Measurements from ENCODE around the gene SLC44A4. TPM values are rescaled to one million over a fixed set of nuclear protein-coding genes. Genes with fewer than 3 reads are reported as not detected.
"Not testable (repeated sequence)": the region's sequence is repeated elsewhere in the genome, so short reads cannot be mapped to it uniquely, and the experiment has no call there.

SLC44A4 gene
- total RNA-seq, 1 donor from 2014 or later, result not detected

DNA sequence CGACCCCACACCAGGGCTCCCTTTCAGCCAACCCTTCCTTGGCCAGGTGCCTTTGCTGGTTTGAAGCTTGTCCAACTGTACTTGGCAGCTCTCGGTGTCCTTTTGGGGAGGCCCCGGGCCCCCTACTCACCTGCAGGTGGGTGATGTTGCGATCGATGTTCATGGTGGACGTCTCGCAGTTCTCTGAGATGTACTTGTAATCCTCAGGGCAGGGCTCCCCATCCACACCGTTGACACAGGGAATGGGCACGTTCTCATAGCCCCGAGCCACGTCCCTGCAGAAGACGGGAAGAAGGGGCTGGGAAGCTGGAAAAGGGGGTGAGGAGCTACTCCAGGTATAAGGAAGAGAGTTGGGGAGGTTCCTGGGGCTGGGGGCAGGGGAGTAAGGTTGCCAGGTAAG lies 4.9 kb upstream of the SLC44A4 start:
- ATAC-seq, result no peak
- DNase-seq, result no peak
- intact Hi-C loops (cut with micrococcal nuclease), result no loop called here

DNA sequence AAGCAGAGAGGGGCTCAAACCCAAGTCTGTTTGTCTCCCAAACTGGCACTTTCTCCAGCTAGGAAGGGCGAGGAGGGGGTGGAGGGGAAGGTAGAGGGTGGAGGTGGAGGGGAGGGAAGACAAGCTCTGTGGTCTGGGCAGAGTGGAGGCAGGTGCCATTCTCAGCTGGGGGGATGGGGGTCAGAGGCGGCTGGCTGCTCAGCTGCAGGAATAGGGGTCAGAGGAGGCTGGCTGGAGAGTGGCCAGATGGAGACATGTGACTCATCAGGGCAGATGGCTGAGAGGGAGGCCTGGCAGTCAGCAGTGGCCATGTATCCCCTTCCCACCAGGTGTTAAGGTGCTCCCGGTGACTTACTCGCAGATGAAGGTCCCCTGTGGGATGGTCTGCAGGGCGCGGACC lies 3.5 kb upstream of the SLC44A4 start:
- intact Hi-C loops (cut with micrococcal nuclease), result no loop called here
- DNase-seq, result no peak
- no peak for ATAC-seq

DNA sequence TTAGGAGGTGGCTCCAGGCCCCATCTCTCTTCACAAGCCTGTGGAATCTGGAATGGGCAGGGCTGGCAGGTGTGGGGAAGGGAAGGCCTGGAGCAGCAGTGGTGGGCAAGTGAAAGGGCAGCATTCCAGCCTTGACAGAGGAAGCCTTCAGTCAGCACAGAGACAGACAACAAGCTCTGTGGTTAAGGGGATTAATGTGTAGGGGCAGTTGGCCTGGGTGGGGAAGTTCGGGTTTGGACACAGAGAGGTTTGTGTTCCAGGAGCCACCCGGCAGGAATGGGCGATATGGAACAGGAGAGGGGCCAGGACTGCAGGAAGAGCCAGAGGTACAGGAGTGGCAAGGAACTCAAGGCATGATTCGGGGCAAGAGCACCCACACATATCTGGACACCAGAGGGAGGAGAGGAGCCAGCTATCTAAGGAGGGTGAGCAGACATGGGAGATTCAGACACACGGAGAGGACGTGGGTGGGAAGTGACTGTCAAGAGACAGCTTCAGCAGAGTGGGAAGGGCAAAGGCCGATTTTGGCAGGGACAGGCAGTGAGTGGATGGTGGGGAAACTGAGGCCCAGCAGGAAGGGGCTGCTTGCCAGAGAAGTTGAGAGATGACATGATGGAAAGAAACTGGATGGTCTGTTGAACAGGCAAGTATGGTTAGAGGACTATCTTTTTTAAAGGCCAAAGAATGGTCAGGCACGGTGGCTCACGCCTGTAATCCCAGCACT lies 2.5 kb upstream of the SLC44A4 start:
- ATAC-seq (no peak), DNase-seq (no peak)
- intact Hi-C loops (cut with micrococcal nuclease), result no loop called here

GRCh38 chr6:31880616-31881015 lies 1.8 kb upstream of the SLC44A4 start:
- intact Hi-C loops (cut with micrococcal nuclease), result no loop called here

GRCh38 chr6:31879901-31880300 lies 1.1 kb upstream of the SLC44A4 start:
- ATAC-seq (no peak), DNase-seq (no peak)
- intact Hi-C loops (cut with micrococcal nuclease), result no loop called here

More at GRCh38 chr6:31880616-31881015, 1.8 kb upstream of the SLC44A4 start:
- no peak for ATAC-seq
- no peak for DNase-seq

DNA sequence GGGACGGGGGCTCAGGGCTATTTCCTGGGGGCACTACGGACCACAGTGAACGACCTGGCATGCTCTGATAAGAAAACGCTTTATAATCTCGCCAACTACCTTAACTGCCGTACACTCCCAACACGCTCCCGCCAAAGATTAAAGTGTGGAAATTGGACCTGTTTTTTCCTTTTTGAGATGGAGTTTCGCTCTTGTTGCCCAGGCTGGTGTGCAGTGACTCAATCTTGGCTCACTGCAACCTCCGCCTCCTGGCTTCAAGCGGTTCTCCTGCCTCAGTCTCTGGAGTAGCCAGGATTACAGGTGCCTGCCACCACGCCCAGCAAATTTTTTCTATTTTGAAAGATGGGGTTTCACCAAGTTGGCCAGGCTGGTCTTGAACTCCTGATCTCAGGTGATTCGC lies 346 bp upstream of the SLC44A4 start:
- intact Hi-C loops (cut with micrococcal nuclease), result no loop called here
- ATAC-seq, result no peak
- no peak for DNase-seq

DNA sequence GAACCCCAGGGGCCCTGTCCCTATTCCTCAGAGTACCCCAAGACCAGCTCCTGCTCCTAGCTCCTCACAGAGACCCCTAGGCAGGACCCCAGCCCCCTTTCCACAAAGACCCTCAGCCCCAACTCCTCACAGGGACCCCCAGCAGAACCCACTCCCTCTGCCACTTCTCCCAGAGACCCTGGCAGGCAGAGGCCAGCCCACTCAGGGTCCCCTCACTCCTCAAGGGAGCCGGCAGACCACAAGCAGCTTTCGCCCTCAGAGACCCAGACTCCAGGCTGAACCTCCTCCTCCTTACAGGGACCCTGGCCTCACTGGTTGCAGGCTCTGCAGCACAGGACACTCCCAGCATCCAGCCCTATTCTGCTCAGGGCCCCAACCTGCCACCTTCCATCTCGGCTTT lies 575 bp downstream of the SLC44A4 start:
- ATAC-seq, result no peak

DNA sequence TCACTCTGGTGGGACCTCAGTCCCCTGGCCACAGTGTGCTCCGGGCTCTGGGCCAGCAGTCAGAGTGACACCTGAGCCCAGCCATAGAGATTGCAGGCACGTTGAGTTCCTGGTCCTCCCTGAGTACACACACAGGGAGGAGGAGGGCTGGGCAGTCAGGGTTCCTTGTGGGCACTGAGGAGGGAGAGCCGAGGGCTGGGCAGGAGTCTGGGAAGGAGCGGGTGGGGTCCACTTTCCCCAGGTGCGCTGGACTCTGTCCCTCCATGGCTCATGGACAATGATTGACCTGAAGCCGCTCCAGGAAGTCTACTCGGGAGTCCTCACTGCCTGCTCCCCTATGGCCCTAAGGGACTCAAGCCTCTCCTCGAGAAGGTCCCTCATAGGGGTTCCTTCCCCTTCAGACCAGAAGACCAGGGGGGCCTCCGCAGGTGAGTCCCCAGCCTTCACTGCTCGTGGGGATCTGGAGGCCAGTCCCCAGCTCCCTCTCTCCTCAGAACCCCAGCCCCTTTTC lies 1.1 kb downstream of the SLC44A4 start:
- DNase-seq, result no peak
- no peak for ATAC-seq
- intact Hi-C loops (cut with micrococcal nuclease), result no loop called here

More for the DNA sequence above, 575 bp downstream of the SLC44A4 start:
- intact Hi-C loops (cut with micrococcal nuclease), result no loop called here
- DNase-seq, result no peak

DNA sequence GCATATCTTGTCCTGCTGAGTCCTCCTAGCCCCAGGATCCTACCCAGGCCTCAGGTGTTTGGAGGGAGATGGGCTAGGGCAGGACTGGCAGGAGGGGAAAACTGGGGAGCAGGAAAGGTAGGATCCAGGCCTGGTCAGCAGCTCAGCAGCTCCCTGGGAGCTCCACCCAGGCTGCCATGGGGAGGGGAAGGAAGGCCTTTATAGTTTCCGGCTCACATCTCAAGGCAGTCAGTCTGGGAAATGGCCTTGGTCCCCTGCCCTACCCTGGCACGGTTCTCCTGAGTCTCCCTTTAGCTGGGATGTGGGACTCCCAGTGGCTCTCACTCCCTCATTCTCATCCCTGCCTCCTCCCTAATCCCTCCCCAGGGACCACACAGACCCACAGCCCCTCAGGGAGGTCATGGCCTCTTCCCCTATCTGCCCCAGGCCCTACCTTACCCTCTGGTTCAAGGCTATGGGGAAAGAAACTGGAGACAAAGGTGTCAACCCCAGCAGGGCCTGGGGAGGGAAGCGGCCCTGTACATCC lies 1.6 kb downstream of the SLC44A4 start:
- intact Hi-C loops (cut with micrococcal nuclease), result no loop called here
- DNase-seq (no peak), ATAC-seq (no peak)

DNA sequence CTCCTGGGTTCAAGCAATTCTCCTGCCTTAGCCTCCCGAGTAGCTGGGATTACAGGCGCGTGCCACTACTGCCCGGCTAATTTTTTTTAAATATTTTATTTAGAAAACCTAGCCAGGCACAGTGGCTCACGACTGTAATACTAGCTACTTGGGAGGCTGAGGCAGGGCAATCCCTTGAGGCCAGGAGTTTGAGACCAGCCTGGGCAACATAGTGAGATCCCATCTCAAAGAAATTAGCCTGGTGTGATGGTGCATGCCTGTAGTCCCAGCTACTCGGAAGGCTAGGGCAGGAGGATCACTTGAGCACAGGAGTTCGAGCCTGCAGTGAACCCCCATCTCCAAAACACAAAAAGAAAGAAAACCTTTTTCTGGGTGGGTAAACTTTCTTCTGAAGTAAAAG lies 2.4 kb downstream of the SLC44A4 start:
- intact Hi-C loops (cut with micrococcal nuclease), result no loop called here
- ATAC-seq (no peak), DNase-seq (no peak)

- DNase-seq, result no peak
- no peak for ATAC-seq
- intact Hi-C loops (cut with micrococcal nuclease), result no loop called here
Observed at GRCh38 chr6:31875877-31876276, 2.9 kb downstream of the SLC44A4 start.

DNA sequence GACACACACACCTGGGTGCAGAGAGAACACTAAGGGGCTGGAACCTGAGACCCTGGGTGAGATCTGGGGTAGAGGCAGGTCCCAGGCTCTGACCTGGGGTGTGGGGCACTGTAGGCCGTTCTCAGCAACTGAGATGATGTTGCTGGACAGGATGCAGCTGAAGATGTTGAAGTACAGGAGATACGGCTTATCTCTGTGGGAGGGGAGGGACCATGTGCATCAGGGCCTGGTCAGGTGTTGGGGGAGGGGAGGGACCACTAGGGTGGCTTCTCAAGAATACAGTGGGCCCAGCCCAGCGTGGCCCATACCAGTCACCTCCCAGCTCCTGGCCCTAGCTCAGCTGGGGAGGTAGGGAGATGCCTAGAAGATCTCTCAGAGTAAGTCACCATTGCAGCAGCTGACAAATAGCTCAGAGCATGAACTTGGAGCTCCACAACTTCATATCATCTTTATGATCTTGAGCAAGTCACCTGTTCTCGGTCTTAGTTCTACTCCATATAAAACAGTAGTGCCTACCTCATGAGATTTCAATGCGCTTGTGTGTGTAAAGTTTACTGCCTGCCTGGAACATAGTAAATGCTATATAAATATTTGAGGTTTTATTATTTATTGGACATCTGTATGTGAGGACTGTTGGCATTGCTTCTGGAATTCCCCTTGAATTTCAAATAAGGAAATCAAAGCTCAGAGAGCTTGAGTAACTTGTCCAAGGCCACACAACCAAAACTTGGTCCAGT lies 3.8 kb downstream of the SLC44A4 start:
- intact Hi-C loops (cut with micrococcal nuclease), result no loop called here
- no peak for DNase-seq
- ATAC-seq, result no peak

- ATAC-seq, result no peak
- intact Hi-C loops (cut with micrococcal nuclease), result no loop called here
Observed at GRCh38 chr6:31874084-31874670, 4.6 kb downstream of the SLC44A4 start.

DNA sequence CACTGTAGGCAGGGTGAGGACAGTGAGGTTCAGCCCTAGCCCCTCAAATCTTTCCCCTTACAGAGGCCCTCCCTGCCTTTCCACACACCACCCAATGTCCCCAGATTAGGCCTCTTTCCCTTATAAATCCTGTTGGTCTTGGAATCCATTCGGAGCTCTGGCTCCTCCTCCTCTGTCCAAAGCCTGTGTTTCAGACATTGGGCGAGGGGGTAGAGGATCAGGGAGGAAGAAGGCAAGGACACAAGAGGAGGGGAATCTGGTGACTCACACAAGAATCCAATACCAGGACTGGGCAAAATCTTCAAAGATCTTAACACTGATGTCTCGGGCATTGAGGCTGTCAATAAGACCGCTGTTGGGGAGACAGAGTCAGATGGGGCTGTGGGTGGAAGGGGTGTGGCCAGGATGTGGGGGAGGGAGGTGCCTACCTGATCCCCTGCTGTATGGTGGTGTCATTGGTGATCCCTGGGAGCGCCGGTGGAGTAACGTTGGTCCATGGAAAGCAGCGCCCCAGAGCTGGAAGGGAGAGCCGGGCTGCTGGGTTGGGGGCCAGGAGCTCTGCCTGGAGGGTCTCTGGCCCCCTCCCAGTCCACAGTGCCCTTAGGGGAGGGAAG lies 7.6 kb downstream of the SLC44A4 start:
- ATAC-seq, result no peak
- intact Hi-C loops (cut with micrococcal nuclease), result no loop called here
- DNase-seq, result no peak

More at GRCh38 chr6:31874084-31874670, 4.6 kb downstream of the SLC44A4 start:
- no peak for DNase-seq

GRCh38 chr6:31870385-31870921 lies 8.3 kb downstream of the SLC44A4 start:
- ATAC-seq, result no peak
- intact Hi-C loops (cut with micrococcal nuclease), result no loop called here
- no peak for DNase-seq

DNA sequence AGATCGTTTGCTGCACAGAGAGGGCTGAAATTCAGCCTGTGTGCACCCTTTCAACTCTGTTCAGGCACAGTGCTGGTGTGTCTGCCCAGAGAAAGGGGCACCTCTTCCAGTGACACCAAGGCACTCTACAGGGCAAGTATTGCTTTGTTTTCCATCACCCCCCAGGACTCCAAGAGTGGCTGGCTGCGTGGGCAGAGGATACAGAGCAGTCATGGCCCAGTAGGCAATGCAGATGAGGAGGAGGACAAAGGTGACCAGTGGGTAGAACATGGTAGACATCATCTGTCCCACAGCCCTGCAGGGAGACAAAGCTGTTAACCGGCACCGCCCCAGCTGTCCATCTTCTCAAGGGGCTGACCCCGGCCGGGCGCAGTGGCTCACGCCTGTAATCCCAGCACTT lies 9.5 kb downstream of the SLC44A4 start:
- no peak for DNase-seq
- intact Hi-C loops (cut with micrococcal nuclease), result no loop called here
- ATAC-seq, result no peak

GRCh38 chr6:31868658-31868971 lies 10.2 kb downstream of the SLC44A4 start:
- DNase-seq; intact Hi-C loops (cut with micrococcal nuclease); ATAC-seq: not testable (repeated sequence)

DNA sequence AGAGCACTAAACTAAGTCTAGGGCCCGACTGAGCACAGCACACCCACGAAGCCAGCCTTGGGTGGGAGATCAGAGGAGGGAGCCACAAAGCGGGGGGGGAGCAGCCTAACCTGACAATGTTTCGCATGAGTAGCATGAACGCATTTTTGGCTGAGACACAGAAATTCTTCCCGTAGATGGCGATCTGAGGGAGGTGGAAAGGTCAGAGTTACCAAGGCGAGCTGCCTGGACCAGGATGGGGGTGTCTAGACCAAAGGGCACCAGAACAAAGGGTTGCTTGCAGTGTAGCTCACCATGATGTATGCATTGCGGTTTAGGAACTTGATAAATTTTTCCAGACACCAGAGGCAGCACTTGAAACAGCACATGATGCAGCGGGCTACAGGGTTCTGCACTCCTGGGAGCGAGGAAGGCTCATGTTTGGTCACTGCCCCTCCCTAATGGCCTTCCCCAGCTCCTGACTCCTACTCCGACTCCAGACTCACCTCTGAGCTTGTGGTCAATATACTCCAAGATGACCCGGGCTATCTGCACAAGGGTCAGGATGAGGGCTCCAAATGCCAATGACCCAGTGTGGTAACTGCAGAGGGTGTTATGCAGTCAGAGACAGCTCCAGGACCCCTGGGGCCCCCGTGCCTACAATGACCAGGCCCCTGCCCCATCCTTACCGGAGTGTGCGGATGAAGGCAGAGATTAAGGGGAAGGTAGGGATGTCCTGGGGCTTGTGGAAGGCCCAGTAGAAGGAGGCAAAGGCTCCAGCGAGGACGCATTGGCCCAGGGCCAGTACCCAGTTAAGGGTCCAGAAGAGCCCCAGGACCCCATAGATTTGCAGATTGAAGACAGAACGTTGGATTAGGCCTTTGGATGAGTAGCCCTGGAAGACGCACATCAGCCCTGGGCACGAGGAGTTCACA lies 13.3 kb downstream of the SLC44A4 start:
- no peak for DNase-seq
- intact Hi-C loops (cut with micrococcal nuclease), result no loop called here

DNA sequence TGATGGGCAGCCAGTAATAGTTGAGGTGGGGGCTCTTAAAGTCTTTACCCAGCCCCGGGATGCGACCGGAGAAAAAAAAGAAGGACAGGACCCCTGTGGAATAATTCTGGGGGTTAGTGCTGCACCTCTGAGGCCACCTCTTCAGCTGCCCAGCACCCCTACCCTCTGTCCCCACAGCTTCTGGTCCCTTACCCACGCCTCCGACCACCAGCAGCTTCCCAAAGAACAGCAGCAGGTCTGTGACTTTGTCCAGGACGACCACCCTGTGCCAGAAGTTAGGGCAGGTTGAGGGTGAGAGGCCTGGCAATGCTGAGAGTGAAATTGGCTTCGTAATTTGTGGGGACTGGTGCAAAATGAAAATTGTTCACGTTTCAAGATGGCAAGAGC lies 14.0 kb downstream of the SLC44A4 start:
- ATAC-seq (no peak), DNase-seq (no peak)
- intact Hi-C loops (cut with micrococcal nuclease), result no loop called here

More for the DNA sequence above, 13.3 kb downstream of the SLC44A4 start:
- no peak for ATAC-seq
